K562 (cell line): Measurements from ENCODE around the gene ST3GAL5. TPM values are rescaled to one million over a fixed set of nuclear protein-coding genes. Genes with fewer than 3 reads are reported as not detected.

ENCODE experiments used
- BRD4 ChIP-seq: fragments of 200-600 bp; sonication (generic); IDR thresholded peaks from 2 replicates; pipeline ENCODE4 v1.6.1; 2017; ENCODE audit warnings: inconsistent platforms
- BRF1 ChIP-seq: IDR thresholded peaks from 3 replicates; pipeline ENCODE4 v1.6.1; 2011; ENCODE audit warnings: borderline replicate concordance, mild to moderate bottlenecking; ENCODE audit not compliant: insufficient read length; ENCODE audit errors: extremely low read depth
- C11orf30 ChIP-seq: fragments of 450-650 bp; IDR thresholded peaks from 2 replicates; pipeline ENCODE4 v1.6.1; 2016; ENCODE audit warnings: low read depth, mild to moderate bottlenecking
- CREB3 ChIP-seq: fragments of 450-650 bp; conservative IDR thresholded peaks from 2 replicates; pipeline ENCODE4 v1.6.1; 2016; ENCODE audit warnings: missing genetic modification characterization, low read depth, mild to moderate bottlenecking, missing compliant biosample characterization, moderate library complexity
- CTBP1 ChIP-seq: fragments of 450-650 bp; IDR thresholded peaks from 2 replicates; pipeline ENCODE4 v1.6.1; 2016; ENCODE audit warnings: borderline replicate concordance
- E2F3 ChIP-seq: fragments of 250-450 bp; sonication (Bioruptor Pico); IDR thresholded peaks from 2 replicates; pipeline ENCODE4 v1.4.0; 2020; ENCODE audit warnings: mild to moderate bottlenecking
- EHMT2 ChIP-seq: fragments of 450-650 bp; IDR thresholded peaks from 2 replicates; pipeline ENCODE4 v1.6.1; 2018; ENCODE audit warnings: antibody characterized with exemption
- GATAD2A ChIP-seq: fragments of 450-650 bp; IDR thresholded peaks from 2 replicates; pipeline ENCODE4 v1.6.1; 2017
- HMG20A ChIP-seq: fragments of 450-650 bp; formaldehyde crosslinking; conservative IDR thresholded peaks from 2 replicates; pipeline ENCODE4 v1.4.0; 2020; ENCODE audit warnings: mild to moderate bottlenecking, mixed read lengths
- HOMEZ ChIP-seq: fragments of 250-450 bp; sonication (Bioruptor Pico); IDR thresholded peaks from 2 replicates; pipeline ENCODE4 v1.4.0; 2020; ENCODE audit warnings: mild to moderate bottlenecking, moderate library complexity
- KDM1A ChIP-seq, 2 experiments: fragments of 450-650 bp; IDR thresholded peaks; 2 replicates each; pipeline ENCODE4 v1.6.1; 2016; ENCODE audit warnings: mild to moderate bottlenecking in 2 of 2
- MEF2D ChIP-seq: conservative IDR thresholded peaks from 2 replicates; pipeline ENCODE4 v1.6.1; 2016; ENCODE audit warnings: low read depth, missing genetic modification characterization, missing compliant biosample characterization
- NR4A1 ChIP-seq, 2 experiments: fragments of 250-450 bp in 1 of 2; fragments of 450-650 bp in 1 of 2; sonication (Bioruptor Pico) in 1 of 2; IDR thresholded peaks; 2 replicates each; pipeline versions ENCODE4 v1.4.0 to v1.6.1; 2016 to 2020; ENCODE audit warnings: mild to moderate bottlenecking in 2 of 2, missing compliant biosample characterization in 1 of 2, missing genetic modification characterization in 1 of 2, moderate library complexity in 1 of 2
- PBX2 ChIP-seq, 2 experiments: IDR thresholded peaks in 1 of 2; conservative IDR thresholded peaks in 1 of 2; 2 replicates each; pipeline ENCODE4 v1.6.1; 2016; ENCODE audit warnings: low read depth in 2 of 2, mild to moderate bottlenecking in 1 of 2, missing compliant biosample characterization in 1 of 2, missing genetic modification characterization in 1 of 2, moderate library complexity in 1 of 2
- PHB ChIP-seq: fragments of 250-450 bp; sonication (Bioruptor Pico); IDR thresholded peaks from 2 replicates; pipeline ENCODE4 v1.5.0; 2021
- SMAD1 ChIP-seq: fragments of 150-350 bp; IDR thresholded peaks from 2 replicates; pipeline ENCODE4 v1.6.1; 2014; ENCODE audit warnings: low read length, low read depth; ENCODE audit not compliant: partially characterized antibody
- SMAD2 ChIP-seq: fragments of 150-350 bp; IDR thresholded peaks from 2 replicates; pipeline ENCODE4 v1.6.1; 2014; ENCODE audit warnings: low read depth, mild to moderate bottlenecking, low read length
- SMARCB1 ChIP-seq: IDR thresholded peaks from 2 replicates; pipeline ENCODE4 v1.6.1; 2011; ENCODE audit warnings: improper control_type of control experiment, low read depth; ENCODE audit not compliant: insufficient read length
- SP1 ChIP-seq: sonication (generic); formaldehyde crosslinking; IDR thresholded peaks from 2 replicates; pipeline ENCODE4 v1.8.1; 2022; ENCODE audit warnings: mild to moderate bottlenecking, missing genetic modification reagents
- TGIF2 ChIP-seq: sonication (generic); formaldehyde crosslinking; IDR thresholded peaks from 2 replicates; pipeline ENCODE4 v1.8.1; 2022; ENCODE audit warnings: mild to moderate bottlenecking, missing genetic modification reagents, moderate library complexity
- YBX1 ChIP-seq: fragments of 450-650 bp; IDR thresholded peaks from 2 replicates; pipeline ENCODE4 v1.7.1; 2016; ENCODE audit warnings: mild to moderate bottlenecking
- ZBTB7A ChIP-seq: IDR thresholded peaks from 2 replicates; pipeline ENCODE4 v1.6.1; 2011; ENCODE audit warnings: low read depth, mild to moderate bottlenecking, low read length, moderate library complexity, borderline replicate concordance; ENCODE audit not compliant: control insufficient read depth
- ZC3H8 ChIP-seq: fragments of 450-650 bp; IDR thresholded peaks from 2 replicates; pipeline ENCODE4 v1.6.1; 2017
- ZKSCAN1 ChIP-seq: fragments of 150-350 bp; IDR thresholded peaks from 2 replicates; pipeline ENCODE4 v1.6.1; 2016; ENCODE audit warnings: low read depth, low read length
- ZNF707 ChIP-seq: fragments of 250-450 bp; sonication (Bioruptor Pico); conservative IDR thresholded peaks from 2 replicates; pipeline ENCODE4 v1.8.0; 2022; ENCODE audit warnings: inconsistent platforms, mild to moderate bottlenecking, moderate library complexity
- polyA plus RNA-seq, 8 experiments: library from polyadenylated mRNA; depleted of rRNA in 4 of 8; stranded (reverse) in 5 of 8; unstranded in 3 of 8; fragments of >200 nt; fragmentation: Nextera tagmentation in 2 of 8; fragmentation: Illumina TruSeq in 1 of 8; extraction: Ambion mirVana in 2 of 8; extraction: Trizol in 1 of 8; gene quantifications; 2 replicates each; pipeline versions ENCODE4 v1.2.1 to v1.2.3, GENCODE V29; 2011 to 2014; ENCODE audit warnings: inconsistent platforms in 1 of 8, missing spikeins in 1 of 8
- total RNA-seq, 7 experiments: library from RNA; depleted of rRNA in 6 of 7; stranded (reverse); fragments of >200 nt in 6 of 7; fragmentation: Illumina TruSeq in 2 of 7; extraction: Trizol in 2 of 7; gene quantifications; 2 replicates each; pipeline versions ENCODE4 v1.2.1 to v1.2.3, GENCODE V29; 2011 to 2021; ENCODE audit warnings: low replicate concordance in 1 of 7

ST3GAL5 gene
- total and polyA plus RNA-seq, 9 of the 15 experiments (the other 6 are each of a cell fraction or from before 2014, with no cell fraction given): 1.6 to 10.0 (median 4.2) TPM

- TF ChIP-seq YBX1 (no peak), ZC3H8 (no peak), SMAD1 (no peak), SMARCB1 (no peak), GATAD2A (peak; percentile 20; the same call in 1 of the 2 replicates), NR4A1 (CRISPR knock-in tag; IDR thresholded peaks at IDR 0.05) (no peak), NR4A1 (tag; IDR thresholded peaks at IDR 0.05) (peak; percentile 95), BRF1 (no peak), PHB (CRISPR knock-in tag) (no peak), E2F3 (peak; percentile 43; the same call in 1 of the 2 replicates), HMG20A (0 out of 2 replicates have a peak, but pooled peaks have one; percentile 60), TGIF2 (CRISPR knock-in tag) (no peak), MEF2D (tag) (peak; percentile 73; the same call in 1 of the 2 replicates), ZNF707 (no peak), BRD4 (no peak), EHMT2 (no peak), PBX2 (CRISPR knock-in tag; IDR thresholded peaks at IDR 0.05; ENCODE audit: low read depth) (no peak), PBX2 (tag; conservative IDR thresholded peaks at IDR 0.05; ENCODE audit: low read depth) (peak; percentile 48; the same call in 1 of the 2 replicates), C11orf30 (no peak), CREB3 (tag) (peak; percentile 93), KDM1A (IDR thresholded peaks at IDR 0.05) (0 out of 4 replicates have a peak, but pooled peaks of 1 of the 2 experiments have one; percentile 10), HOMEZ (no peak), CTBP1 (peak; percentile 73; the same call in 1 of the 2 replicates), ZKSCAN1 (no peak), SP1 (CRISPR knock-in tag) (no peak), ZBTB7A (no peak), SMAD2 (no peak)
Observed at GRCh38 chr2:85890522-85891176, 1.9 kb upstream of the ST3GAL5 start (continued).
